Suppressor macrophage treated with lipopolysaccharide for 4 hours (primary cell): ENCODE data around the gene MVK.

Source experiments
- DNase-seq: peaks from one replicate; pipeline ENCODE4 v3.0.0-alpha.2; 2020

Gene MVK

DNA sequence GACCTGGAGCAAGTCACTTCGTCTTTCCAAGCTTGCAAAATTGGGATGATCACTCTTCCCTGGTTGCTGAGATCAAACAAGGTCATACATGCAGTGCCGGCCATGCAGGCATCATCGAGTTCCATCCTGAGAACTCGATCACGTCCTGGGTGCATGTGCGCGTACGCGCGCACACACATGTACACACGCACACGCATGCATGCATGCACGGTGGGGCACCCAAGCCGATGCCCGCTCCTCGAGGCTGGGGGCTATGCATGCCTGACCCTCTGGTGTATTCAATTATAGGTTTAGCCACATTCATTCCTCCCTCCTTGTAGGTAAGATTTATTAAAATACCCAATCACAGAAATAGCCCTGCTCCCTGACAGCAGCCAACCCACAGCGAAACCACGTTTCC, 26.3 kb upstream of the MVK start:
- DNase-seq = no peak

DNA sequence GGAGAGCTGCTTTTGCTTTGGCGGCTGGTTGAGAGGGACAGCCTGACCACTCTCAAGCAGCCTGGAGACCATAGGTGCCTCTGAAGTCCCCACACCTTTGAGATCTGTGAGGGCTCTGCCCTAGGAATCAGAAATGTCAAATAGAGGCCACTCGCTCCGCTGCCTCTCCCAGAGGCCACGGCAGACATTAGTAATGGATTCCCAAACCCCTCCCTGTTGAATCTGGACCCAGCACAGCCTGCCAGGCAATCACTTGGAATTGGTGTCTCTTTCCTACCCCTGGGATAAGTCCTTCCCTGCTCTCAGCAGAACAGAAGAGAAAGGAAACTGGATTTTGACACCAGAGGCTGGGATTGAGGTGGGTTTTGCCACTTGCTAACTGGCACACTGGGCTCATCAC, 25.3 kb upstream of the MVK start:
- no peak for DNase-seq

GRCh38 chr12:109549613-109550270, 23.9 kb upstream of the MVK start:
- DNase-seq = no peak

- no peak for DNase-seq
Measured at GRCh38 chr12:109550281-109550680, 23.3 kb upstream of the MVK start.

GRCh38 chr12:109551108-109551507, 22.5 kb upstream of the MVK start:
- no peak for DNase-seq

- no peak for DNase-seq
Measured at GRCh38 chr12:109552971-109553370, 20.6 kb upstream of the MVK start.

DNA sequence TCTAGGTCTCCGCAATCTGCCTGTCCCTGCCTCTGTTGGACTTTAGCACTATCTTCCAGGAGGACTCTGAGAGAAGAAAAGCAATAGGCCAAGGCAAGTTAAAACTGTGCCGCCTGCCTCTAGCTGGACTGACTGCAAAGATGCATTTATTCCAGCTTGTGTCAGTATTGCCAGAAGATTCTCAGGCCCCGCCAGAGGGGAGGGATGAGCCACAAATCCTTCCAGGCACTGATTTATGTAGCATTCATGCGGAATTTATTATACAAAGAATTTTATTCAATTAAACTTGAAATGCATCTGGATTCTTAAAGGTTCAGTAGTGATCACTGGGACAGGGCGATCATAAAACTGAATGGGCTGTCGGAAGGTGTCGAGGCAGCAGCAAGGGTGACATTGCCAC, 20.1 kb upstream of the MVK start:
- DNase-seq = no peak

DNA sequence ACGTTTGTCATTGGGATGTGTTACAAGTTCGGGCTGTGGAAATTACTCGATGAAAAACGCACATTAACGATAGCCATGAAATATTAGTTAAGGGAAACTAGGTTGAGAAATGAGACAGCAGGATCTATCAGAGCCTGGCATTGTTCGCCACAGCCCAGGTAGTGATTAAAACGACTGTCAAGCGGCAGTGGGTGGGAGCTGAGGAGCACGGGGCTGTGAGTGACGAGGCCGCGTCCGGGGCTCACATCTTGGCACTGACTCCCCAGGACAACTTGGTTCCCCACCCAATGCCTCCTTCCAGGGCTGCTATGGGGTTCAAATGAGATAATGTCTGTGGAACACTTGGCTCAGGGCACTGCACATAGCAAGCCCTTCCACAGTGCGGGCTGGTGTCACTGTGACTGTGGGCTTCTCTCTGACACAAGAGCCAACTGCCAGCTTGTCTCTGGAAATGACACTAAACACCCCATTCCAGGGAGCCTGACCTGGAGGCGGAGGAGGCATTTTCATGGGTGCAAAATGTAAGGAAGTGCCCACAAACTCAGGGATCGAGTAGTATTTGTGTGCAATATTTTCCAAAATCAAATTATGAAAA, 19.6 kb upstream of the MVK start:
- DNase-seq = no peak

- DNase-seq = no peak
Measured at GRCh38 chr12:109554761-109555160, 18.8 kb upstream of the MVK start.

- DNase-seq = no peak
Measured at GRCh38 chr12:109555431-109556315, 17.9 kb upstream of the MVK start.

DNA sequence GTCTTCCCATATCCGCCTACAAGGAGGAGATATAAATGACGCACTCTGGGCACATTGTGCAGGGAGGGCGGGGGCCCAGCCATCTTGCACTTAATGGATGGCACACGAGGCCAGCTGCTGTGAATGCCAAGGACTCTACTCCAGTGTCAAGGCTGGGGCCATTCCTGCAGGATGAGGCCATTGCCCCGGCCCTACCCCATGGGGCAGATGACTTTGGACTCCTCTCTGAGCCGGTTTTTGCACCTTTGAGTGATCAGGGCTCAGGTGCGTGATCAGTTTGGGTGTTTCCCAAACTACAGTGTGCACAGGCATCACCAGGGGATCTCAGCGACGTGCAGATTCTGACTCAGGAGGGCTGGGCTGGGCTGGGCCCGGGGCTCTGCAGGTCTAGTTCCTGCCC, 16.4 kb upstream of the MVK start:
- no peak for DNase-seq

- DNase-seq = no peak
Measured at GRCh38 chr12:109557805-109558204, 15.8 kb upstream of the MVK start.

DNA sequence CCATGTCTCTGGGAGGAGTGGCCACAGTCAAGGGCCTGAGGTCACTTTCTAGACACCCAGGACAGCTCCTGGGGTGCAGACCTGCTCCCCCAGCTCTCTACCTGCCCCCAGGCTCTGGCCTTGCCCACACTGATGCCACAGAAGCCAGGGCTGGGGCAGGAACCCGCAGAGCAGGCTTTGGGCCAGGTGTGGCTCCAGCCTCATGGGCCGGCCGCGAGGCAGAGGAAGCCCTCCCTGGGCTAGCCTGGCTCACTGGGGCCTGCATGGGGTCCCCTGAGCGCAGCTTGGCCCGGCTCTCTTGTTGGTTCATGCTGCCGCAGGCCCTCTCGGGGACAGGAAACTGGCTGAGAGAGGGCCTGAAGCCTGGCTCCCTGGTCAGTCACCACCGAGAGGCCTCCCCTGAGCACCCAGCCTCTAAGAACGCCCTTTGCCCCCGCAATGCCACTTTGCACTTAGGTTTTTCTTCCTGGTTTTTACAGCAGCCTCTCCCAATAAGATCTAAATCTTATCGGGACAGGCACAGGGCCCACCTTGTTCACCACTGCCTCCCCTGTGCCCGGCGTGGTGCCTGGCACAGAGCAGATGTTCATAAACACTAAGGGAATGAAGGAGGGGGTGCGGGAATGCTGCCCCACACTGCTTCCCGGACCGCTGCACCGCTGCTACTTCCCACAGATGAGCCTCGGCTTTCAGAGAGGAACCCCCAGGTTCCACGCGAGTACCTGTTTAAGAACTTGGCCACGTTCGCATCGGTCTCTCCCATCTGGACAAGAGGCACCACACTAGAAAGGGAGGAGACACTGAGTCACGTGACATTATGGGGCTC, 15.0 kb upstream of the MVK start:
- no peak for DNase-seq

- no peak for DNase-seq
Measured at GRCh38 chr12:109559200-109559505, 14.4 kb upstream of the MVK start.

DNA sequence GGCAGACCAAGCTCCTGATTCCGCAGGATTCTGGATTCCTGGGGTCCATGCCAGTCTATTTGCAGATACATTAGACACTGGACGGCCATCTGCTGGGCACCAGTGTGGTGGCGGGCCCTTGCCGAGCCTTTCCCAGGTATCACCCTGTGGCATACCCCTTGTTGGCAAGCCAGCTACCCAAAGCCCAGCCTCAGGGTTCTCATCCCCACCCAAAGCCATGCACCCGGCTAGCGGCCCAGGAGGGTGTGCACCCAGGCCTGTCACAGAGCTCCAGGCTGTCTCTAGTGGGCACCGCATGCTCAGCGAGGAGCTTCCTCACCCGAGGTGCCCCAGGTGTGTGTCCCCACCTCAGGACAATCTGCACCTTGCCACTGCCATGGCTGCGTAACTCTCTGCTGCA, 14.0 kb upstream of the MVK start:
- no peak for DNase-seq

DNA sequence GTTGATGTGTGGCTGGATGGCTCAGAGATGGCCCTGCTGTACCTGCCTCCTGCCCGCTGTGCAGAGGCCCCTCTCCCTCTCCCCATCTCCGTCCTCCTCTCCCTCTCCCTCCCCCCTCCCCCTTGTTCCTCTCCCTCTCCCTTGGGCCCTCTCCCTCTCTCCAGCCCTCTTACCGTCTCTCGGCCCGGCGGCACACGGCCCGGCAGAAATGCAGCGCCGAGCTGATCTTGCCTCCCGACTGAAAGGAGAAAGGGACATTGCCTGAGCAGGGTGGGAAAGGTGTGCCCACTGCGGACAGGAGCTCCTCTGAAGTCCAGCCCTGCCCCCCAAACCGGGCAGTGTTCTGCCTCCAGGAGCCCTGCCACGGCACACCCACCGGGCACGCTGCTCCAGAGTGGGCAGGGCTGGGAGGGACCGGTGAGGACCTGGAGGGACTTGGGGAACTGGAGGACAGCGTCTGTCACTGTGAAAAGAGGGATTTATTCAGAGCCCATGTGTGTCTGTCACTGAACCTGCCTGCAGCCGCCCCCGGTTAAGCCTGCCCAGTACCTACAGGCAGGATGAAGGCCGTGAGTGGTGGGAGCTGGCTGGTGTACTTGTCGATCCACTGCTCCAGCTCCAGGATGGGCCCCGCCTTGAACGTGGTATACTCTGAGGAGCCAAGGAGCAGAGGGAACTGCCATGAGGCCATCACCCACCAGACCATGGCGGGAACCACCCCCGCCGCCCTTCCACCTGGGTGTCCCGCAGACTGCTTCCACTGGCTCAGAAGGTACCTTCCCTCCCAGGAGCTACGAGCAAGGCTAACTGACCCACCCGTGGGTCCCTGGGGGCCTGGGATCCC, 12.5 kb upstream of the MVK start:
- DNase-seq = no peak

GRCh38 chr12:109561711-109562030, 11.9 kb upstream of the MVK start:
- DNase-seq = no peak

- no peak for DNase-seq
Measured at GRCh38 chr12:109562871-109563270, 10.7 kb upstream of the MVK start.

GRCh38 chr12:109563291-109564284, 10.0 kb upstream of the MVK start:
- DNase-seq = no peak

GRCh38 chr12:109566424-109566823, 7.2 kb upstream of the MVK start:
- no peak for DNase-seq

- no peak for DNase-seq
Measured at GRCh38 chr12:109567296-109567695, 6.3 kb upstream of the MVK start.
